ENCODE data around the gene GDAP2.
"Not testable (repeated sequence)": the region's sequence is repeated elsewhere in the genome, so short reads cannot be mapped to it uniquely, and the experiment has no call there.

Gene GDAP2

GRCh38 chr1:117899801-117900200 is 29.6 kb downstream of the GDAP2 start:
- no peak for DNase-seq (ENCODE audit: low spot score)

- DNase-seq (ENCODE audit: low spot score), result no peak
Measured at GRCh38 chr1:117897551-117897950, 31.9 kb downstream of the GDAP2 start.

- DNase-seq (ENCODE audit: low spot score), result peak; percentile 79
Measured at GRCh38 chr1:117895482-117896114, 33.8 kb downstream of the GDAP2 start.

- no peak for DNase-seq (ENCODE audit: low spot score)
Measured at GRCh38 chr1:117894078-117894477, 35.3 kb downstream of the GDAP2 start.

GRCh38 chr1:117892512-117892911 is 36.9 kb downstream of the GDAP2 start:
- DNase-seq (ENCODE audit: low spot score), result no peak

- no peak for DNase-seq (ENCODE audit: low spot score)
Measured at GRCh38 chr1:117890452-117890851, 39.0 kb downstream of the GDAP2 start.

GRCh38 chr1:117886101-117886795 is 43.2 kb downstream of the GDAP2 start:
- no peak for DNase-seq (ENCODE audit: low spot score)

GRCh38 chr1:117883616-117884015 is 45.8 kb downstream of the GDAP2 start:
- no peak for DNase-seq (ENCODE audit: low spot score)

GRCh38 chr1:117879284-117879683 is 50.1 kb downstream of the GDAP2 start:
- DNase-seq (ENCODE audit: low spot score), result no peak

GRCh38 chr1:117877823-117878222 is 51.6 kb downstream of the GDAP2 start:
- no peak for DNase-seq (ENCODE audit: low spot score)

GRCh38 chr1:117871013-117871412 is 58.4 kb downstream of the GDAP2 start:
- no peak for DNase-seq (ENCODE audit: low spot score)

- no peak for DNase-seq (ENCODE audit: low spot score)
Measured at GRCh38 chr1:117861694-117862093, 67.7 kb downstream of the GDAP2 start.

- peak; percentile 34 for DNase-seq (ENCODE audit: low spot score)
Measured at GRCh38 chr1:117860896-117861610, 68.4 kb downstream of the GDAP2 start.

- DNase-seq (ENCODE audit: low spot score), result no peak
Measured at GRCh38 chr1:117859901-117860300, 69.5 kb downstream of the GDAP2 start.

- DNase-seq (ENCODE audit: low spot score), result no peak
Measured at GRCh38 chr1:117857418-117857817, 72.0 kb downstream of the GDAP2 start.

GRCh38 chr1:117852853-117853553 is 76.4 kb downstream of the GDAP2 start:
- no peak for DNase-seq (ENCODE audit: low spot score)

- no peak for DNase-seq (ENCODE audit: low spot score)
Measured at GRCh38 chr1:117851687-117852086, 77.7 kb downstream of the GDAP2 start.

- DNase-seq (ENCODE audit: low spot score), result no peak
Measured at GRCh38 chr1:117846674-117847425, 82.6 kb downstream of the GDAP2 start.

GRCh38 chr1:117844478-117844877 is 84.9 kb downstream of the GDAP2 start:
- not testable (repeated sequence) for DNase-seq (ENCODE audit: low spot score)

- DNase-seq (ENCODE audit: low spot score), result no peak
Measured at GRCh38 chr1:117843791-117844190, 85.6 kb downstream of the GDAP2 start.

GRCh38 chr1:117842408-117843170 is 86.8 kb downstream of the GDAP2 start:
- no peak for DNase-seq (ENCODE audit: low spot score)
